Muscle layer of colon (tissue), 2 donors: ENCODE results near the gene CCL11.
A peak's percentile ranks its signal among the peaks of the same experiment; 100 is the strongest.

ENCODE experiments used
- H3K27ac ChIP-seq: one replicate; pipeline ENCODE4 v1.7.0; 2013; ENCODE audit warnings: low read depth, mild to moderate bottlenecking, low read length, moderate library complexity
- H3K27me3 ChIP-seq, 2 donors: one replicate each; pipeline ENCODE4 v1.7.0; 2013; ENCODE audit warnings: low read length in 2 of 2, mild to moderate bottlenecking in 2 of 2; ENCODE audit not compliant: insufficient read depth in 2 of 2, control insufficient read depth in 1 of 2
- H3K36me3 ChIP-seq: one replicate; pipeline ENCODE4 v1.7.0; 2013; ENCODE audit warnings: mild to moderate bottlenecking, low read length; ENCODE audit not compliant: insufficient read depth
- H3K4me1 ChIP-seq: one replicate; pipeline ENCODE4 v1.7.0; 2013; ENCODE audit warnings: mild to moderate bottlenecking, low read length; ENCODE audit not compliant: insufficient read depth
- H3K4me3 ChIP-seq, 2 donors: one replicate each; pipeline ENCODE4 v1.7.0; 2013; ENCODE audit warnings: low read length in 2 of 2, low read depth in 1 of 2, mild to moderate bottlenecking in 1 of 2, moderate library complexity in 1 of 2
- H3K9ac ChIP-seq: one replicate; pipeline ENCODE4 v1.7.0; 2013; ENCODE audit warnings: low read length
- H3K9me3 ChIP-seq: one replicate; pipeline ENCODE4 v1.7.0; 2013; ENCODE audit warnings: mild to moderate bottlenecking, low read length
- donor health status: abdominal sarcoma.
- donor health status: Adenocarcinoma of cecum.

Gene CCL11

DNA sequence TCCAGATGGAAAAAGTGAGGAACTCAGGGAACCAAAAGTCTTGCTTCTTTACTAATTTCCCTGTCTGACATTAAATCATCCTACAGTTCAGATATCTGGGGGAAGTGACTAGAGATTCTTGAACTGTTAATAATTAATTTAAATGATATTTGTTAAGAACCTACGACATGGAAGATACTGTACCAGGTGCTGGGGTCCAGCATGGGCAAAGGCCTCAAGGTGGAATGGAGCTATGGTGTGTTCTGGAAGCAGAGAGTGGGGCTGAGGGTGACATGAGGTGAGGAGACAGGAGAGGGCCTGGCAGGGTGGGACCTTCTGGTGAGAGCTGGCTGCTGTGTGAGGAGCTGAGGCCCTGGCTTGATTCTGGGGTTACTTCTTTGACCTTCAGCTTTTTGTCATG lies 36.5 kb upstream of the CCL11 start:
- Histone ChIP-seq H3K9me3 (no peaks in the 10 kb centered on the region), H3K27ac (peak overlapping the region; percentile 47), H3K4me3 (no peak overlapping the region), H3K4me1 (peaks cover 69% of the 10 kb centered on the region), H3K9ac (no peak overlapping the region), H3K36me3 (no peaks in the 10 kb centered on the region), H3K27me3 (no peaks in the 10 kb centered on the region)

DNA sequence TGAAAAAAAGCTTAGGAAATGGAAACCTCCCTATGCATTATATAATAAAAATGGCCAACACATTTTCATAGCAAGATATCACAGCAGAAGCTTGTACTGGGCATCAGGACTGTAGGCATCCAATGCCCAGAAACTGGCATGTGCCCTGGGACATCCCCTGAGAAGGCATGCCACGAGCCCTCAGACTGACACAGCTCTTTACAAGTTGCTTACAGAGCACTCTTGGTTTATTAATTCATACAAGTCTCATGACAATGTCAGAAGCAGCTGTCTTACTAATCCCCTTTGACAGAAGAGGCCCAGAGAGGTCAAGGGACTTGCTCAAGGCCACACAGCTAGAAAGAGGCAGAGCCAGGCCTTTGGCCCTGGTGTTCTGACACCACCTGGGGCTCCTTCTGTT lies 36.1 kb upstream of the CCL11 start:
- H3K4me1 ChIP-seq, result peaks cover 73% of the 10 kb centered on the region
- no peaks in the 10 kb centered on the region for H3K27me3 ChIP-seq
- no peaks in the 10 kb centered on the region for H3K36me3 ChIP-seq
- no peak overlapping the region for H3K9ac ChIP-seq
- H3K4me3 ChIP-seq, result no peak overlapping the region
- no peaks in the 10 kb centered on the region for H3K9me3 ChIP-seq
- peak overlapping the region; percentile 47 for H3K27ac ChIP-seq

DNA sequence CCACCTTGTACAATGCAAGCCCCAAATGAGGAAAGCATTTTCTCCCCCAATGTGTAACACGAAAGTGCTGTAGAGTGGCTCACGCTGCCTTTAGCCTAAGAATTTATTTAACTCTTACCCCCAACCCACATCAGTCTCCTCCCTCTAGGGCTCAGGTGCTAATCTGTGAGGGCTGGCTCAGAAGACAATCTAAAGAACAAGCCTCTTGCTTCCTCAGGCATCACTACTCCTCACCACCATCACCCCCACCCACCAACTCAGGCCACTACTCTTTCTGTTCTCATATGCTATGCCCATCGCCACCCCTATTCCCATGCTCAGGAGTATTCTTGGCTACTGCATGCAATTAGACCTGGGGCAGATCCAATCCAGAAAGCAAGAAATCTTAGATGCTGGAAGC lies 34.4 kb upstream of the CCL11 start:
- H3K4me1 ChIP-seq, result peaks cover 87% of the 10 kb centered on the region
- H3K36me3 ChIP-seq, result no peaks in the 10 kb centered on the region
- no peaks in the 10 kb centered on the region for H3K27me3 ChIP-seq
- no peak overlapping the region for H3K9ac ChIP-seq
- H3K9me3 ChIP-seq, result no peaks in the 10 kb centered on the region
- H3K4me3 ChIP-seq, result no peak overlapping the region
- no peak overlapping the region for H3K27ac ChIP-seq

DNA sequence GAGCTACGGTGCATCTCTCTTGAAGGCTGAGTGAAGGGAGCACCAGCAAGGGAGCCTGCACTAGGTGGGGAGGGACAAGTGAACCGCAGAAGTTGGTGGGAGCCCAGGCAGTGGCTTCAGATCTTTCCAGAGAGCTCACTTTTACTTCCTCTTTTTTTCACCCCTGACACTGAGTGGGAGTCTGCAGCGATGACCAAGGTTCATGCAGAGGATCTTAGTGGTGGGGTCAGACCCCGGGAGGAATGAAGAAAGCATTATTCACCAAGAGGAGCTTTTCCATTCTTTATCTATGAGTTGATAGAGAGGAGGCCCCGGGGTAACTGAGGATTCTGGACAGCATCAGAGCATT lies 33.5 kb upstream of the CCL11 start:
- Histone ChIP-seq H3K4me1 (peaks cover 87% of the 10 kb centered on the region), H3K9ac (no peak overlapping the region), H3K4me3 (peak overlapping the region in 1 of 2 donors; percentile 15), H3K27ac (peak overlapping the region; percentile 83), H3K27me3 (no peaks in the 10 kb centered on the region), H3K9me3 (no peaks in the 10 kb centered on the region), H3K36me3 (no peaks in the 10 kb centered on the region)

DNA sequence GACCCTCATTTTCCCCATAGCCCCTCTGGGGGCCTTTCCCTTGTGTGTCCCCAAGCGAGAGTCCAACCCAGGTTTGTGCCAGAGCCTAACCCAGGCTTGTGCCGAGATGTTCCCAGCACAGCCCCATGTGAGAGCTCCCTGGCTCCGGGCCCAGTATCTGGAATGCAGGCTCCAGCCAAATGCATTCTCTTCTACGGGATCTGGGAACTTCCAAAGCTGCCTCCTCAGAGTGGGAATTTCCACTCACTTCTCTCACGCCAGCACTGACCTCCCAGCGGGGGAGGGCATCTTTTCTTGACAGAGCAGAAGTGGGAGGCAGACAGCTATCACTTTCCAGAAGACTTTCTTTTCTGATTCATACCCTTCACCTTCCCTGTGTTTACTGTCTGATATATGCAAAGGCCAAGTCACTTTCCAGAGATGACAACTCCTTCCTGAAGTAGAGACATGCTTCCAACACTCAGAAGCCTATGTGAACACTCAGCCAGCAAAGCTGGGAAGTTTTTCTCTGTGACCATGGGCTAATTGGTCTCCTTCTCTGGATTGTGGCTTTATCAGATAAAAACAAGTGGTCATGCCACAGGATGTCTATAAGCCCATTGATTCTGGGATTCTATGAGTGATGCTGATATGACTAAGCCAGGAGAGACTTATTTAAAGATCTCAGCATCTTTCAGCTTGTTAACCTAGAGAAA lies 33.0 kb upstream of the CCL11 start:
- Histone ChIP-seq H3K4me1 (peaks cover 83% of the 10 kb centered on the region), H3K9ac (no peak overlapping the region), H3K27ac (peak overlapping the region; percentile 83), H3K27me3 (no peaks in the 10 kb centered on the region), H3K4me3 (peak overlapping the region in 1 of 2 donors; percentile 15), H3K9me3 (no peaks in the 10 kb centered on the region), H3K36me3 (no peaks in the 10 kb centered on the region)

DNA sequence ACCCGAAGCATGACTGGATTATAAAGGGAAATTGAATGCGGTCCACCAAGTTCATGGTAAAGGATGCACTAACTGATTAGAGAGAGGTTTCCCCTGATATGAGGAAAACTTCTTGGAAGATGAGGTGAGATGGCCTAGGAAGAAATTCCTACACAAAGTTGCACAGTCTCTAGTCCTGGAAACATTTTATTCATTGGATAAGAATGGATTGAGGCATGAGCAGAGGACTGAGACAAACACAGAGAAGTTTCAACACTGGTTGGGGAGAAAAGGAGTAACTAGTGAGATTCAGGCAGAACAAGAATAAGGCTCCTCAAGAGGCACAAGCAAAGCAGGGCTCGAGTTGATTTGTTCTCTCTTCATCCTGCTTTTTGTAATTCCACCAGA lies 32.4 kb upstream of the CCL11 start:
- H3K4me3 ChIP-seq, result no peak overlapping the region
- H3K36me3 ChIP-seq, result no peaks in the 10 kb centered on the region
- no peak overlapping the region for H3K9ac ChIP-seq
- no peaks in the 10 kb centered on the region for H3K27me3 ChIP-seq
- H3K4me1 ChIP-seq, result peaks cover 78% of the 10 kb centered on the region
- peak overlapping the region; percentile 83 for H3K27ac ChIP-seq
- no peaks in the 10 kb centered on the region for H3K9me3 ChIP-seq

DNA sequence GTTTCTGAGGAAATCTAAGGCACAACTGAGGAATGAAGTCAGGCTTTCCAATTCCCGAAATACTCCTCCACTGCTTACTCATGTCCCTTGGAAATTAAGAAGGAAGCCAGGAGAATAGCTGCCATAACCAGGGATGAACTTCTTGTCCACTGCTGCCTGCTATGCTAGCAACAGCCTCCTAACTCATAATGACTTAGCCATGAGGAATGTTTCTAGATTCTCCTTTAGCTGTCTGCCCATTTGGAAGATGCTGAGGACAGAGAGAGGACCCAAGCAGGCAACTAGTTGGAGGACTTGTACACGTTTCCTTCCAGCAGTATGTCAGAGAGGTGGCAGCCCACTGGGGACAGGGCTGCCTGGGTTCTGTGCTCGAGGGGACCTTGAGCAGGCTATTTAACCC lies 31.4 kb upstream of the CCL11 start:
- Histone ChIP-seq H3K9ac (no peak overlapping the region), H3K9me3 (no peaks in the 10 kb centered on the region), H3K36me3 (no peaks in the 10 kb centered on the region), H3K4me1 (peaks cover 68% of the 10 kb centered on the region), H3K27me3 (no peaks in the 10 kb centered on the region), H3K4me3 (peak overlapping the region in 1 of 2 donors; percentile 63), H3K27ac (peak overlapping the region; percentile 83)

DNA sequence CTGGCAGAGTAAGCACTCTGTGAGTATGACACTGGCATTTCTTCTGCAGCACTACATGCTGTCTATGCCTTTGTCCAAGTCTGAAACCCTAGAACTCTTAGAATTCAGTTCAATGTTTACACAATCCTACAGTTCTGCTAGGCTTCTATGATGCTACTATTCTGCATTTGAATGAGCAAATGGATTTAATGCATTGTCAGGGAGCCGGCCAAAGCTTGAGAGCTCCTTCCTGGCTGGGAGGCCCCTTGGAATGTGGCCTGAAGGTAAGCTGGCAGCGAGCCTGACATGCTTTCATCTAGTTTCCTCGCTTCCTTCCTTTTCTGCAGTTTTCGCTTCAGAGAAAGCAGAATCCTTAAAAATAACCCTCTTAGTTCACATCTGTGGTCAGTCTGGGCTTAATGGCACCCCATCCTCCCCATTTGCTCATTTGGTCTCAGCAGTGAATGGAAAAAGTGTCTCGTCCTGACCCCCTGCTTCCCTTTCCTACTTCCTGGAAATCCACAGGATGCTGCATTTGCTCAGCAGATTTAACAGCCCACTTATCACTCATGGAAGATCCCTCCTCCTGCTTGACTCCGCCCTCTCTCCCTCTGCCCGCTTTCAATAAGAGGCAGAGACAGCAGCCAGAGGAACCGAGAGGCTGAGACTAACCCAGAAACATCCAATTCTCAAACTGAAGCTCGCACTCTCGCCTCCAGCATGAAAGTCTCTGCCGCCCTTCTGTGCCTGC lies 30.7 kb upstream of the CCL11 start, which contains the start of gene CCL2:
Gene CCL2, plus strand, starts transcription at position 635 of the 730 bp plus-strand sequence. Its CDS starts 65 bp downstream, at position 700.
- H3K4me3 ChIP-seq, result peak within 1 kb of the TSS; percentile 33 to 63
- no peaks in the 10 kb centered on the region for H3K27me3 ChIP-seq
- H3K9me3 ChIP-seq, result no peaks in the 10 kb centered on the region
- peak within 1 kb of the TSS; percentile 51 for H3K9ac ChIP-seq
- H3K36me3 ChIP-seq, result no peaks in the 10 kb centered on the region
- peak within 1 kb of the TSS; percentile 83 for H3K27ac ChIP-seq
- peaks cover 61% of the 10 kb centered on the region for H3K4me1 ChIP-seq

DNA sequence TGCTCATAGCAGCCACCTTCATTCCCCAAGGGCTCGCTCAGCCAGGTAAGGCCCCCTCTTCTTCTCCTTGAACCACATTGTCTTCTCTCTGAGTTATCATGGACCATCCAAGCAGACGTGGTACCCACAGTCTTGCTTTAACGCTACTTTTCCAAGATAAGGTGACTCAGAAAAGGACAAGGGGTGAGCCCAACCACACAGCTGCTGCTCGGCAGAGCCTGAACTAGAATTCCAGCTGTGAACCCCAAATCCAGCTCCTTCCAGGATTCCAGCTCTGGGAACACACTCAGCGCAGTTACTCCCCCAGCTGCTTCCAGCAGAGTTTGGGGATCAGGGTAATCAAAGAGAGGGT lies 30.2 kb upstream of the CCL11 start:
- Histone ChIP-seq H3K36me3 (no peaks in the 10 kb centered on the region), H3K27ac (peak overlapping the region; percentile 68), H3K27me3 (no peaks in the 10 kb centered on the region), H3K4me3 (peak overlapping the region; percentile 33 to 63), H3K9ac (peak overlapping the region; percentile 51), H3K4me1 (peaks cover 55% of the 10 kb centered on the region), H3K9me3 (no peaks in the 10 kb centered on the region)

DNA sequence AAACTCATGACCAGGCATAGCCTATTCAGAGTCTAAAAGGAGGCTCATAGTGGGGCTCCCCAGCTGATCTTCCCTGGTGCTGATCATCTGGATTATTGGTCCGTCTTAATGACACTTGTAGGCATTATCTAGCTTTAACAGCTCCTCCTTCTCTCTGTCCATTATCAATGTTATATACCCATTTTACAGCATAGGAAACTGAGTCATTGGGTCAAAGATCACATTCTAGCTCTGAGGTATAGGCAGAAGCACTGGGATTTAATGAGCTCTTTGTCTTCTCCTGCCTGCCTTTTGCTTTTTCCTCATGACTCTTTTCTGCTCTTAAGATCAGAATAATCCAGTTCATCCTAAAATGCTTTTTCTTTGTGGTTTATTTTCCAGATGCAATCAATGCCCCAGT lies 29.7 kb upstream of the CCL11 start:
- H3K9ac ChIP-seq, result peak overlapping the region; percentile 51
- H3K27me3 ChIP-seq, result no peaks in the 10 kb centered on the region
- peak overlapping the region; percentile 33 to 63 for H3K4me3 ChIP-seq
- H3K27ac ChIP-seq, result peak overlapping the region; percentile 68
- H3K36me3 ChIP-seq, result no peaks in the 10 kb centered on the region
- H3K9me3 ChIP-seq, result no peaks in the 10 kb centered on the region
- peaks cover 51% of the 10 kb centered on the region for H3K4me1 ChIP-seq

DNA sequence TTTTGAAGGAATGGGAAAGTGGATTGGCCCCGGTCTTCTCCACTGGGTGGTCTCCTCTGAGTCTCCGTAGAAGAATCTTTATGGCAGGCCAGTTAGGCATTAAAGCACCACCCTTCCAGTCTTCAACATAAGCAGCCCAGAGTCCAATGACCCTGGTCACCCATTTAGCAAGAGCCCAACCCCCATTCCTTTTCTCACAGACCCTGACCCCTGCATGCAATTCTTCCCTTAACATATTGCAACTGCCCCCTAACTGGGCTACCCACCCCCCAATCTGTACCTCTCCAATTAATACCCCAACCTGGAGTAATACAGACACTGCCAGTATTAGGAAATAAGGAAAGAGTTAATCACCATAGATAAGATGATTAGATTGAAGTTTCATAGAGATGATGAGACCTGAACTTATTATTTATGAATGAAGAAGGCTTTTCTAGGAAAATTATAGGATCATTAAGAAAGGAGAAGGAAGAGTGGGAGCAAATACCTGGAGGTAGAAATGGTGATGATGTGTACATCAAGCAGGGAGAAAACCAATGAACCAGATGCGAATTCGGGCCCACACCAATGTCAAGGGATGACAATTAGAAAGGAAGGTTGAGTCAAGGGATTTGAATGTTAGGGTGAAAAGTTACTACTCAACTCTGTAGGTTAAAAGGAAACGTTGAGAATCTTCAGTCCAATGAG lies 28.1 kb upstream of the CCL11 start:
- Histone ChIP-seq H3K36me3 (no peaks in the 10 kb centered on the region), H3K9ac (no peak overlapping the region), H3K27ac (no peak overlapping the region), H3K9me3 (no peaks in the 10 kb centered on the region), H3K4me1 (peaks cover 35% of the 10 kb centered on the region), H3K4me3 (no peak overlapping the region), H3K27me3 (no peaks in the 10 kb centered on the region)
